Measurements from ENCODE around the gene IGLL5.

GRCh38 chr22:22937894-22938480 lies 50.4 kb downstream of the IGLL5 start:
- TF ChIP-seq, protein P1, sequence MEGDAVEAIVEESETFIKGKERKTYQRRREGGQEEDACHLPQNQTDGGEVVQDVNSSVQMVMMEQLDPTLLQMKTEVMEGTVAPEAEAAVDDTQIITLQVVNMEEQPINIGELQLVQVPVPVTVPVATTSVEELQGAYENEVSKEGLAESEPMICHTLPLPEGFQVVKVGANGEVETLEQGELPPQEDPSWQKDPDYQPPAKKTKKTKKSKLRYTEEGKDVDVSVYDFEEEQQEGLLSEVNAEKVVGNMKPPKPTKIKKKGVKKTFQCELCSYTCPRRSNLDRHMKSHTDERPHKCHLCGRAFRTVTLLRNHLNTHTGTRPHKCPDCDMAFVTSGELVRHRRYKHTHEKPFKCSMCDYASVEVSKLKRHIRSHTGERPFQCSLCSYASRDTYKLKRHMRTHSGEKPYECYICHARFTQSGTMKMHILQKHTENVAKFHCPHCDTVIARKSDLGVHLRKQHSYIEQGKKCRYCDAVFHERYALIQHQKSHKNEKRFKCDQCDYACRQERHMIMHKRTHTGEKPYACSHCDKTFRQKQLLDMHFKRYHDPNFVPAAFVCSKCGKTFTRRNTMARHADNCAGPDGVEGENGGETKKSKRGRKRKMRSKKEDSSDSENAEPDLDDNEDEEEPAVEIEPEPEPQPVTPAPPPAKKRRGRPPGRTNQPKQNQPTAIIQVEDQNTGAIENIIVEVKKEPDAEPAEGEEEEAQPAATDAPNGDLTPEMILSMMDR (conservative IDR thresholded peaks at IDR 0.05; ENCODE audit: low read length) = no peak
- TF ChIP-seq EZH2phosphoT487 (IDR thresholded peaks at IDR 0.05; ENCODE audit: borderline replicate concordance) = no peak
